Mesothelial cell of epicardium (in vitro differentiated cells): ENCODE measurements around the gene TNFRSF25. TPM values are rescaled to one million over a fixed set of nuclear protein-coding genes. Genes with fewer than 3 reads are reported as not detected.
A peak's percentile ranks its signal among the peaks of the same experiment; 100 is the strongest.

Experiments
- DNase-seq, 2 experiments: peaks; one replicate each; pipeline ENCODE4 v3.0.0; 2021; ENCODE audit warnings: low spot score in 2 of 2; ENCODE audit not compliant: unreplicated experiment in 2 of 2
- H3K27ac Mint-ChIP-seq: 2 replicates; pipeline ENCODE4 v1.8.0; 2021; ENCODE audit warnings: mixed read lengths
- H3K27me3 Mint-ChIP-seq: 2 replicates; pipeline ENCODE4 v1.8.0; 2021; ENCODE audit warnings: low read depth, mixed read lengths
- H3K36me3 Mint-ChIP-seq: 2 replicates; pipeline ENCODE4 v1.8.0; 2021; ENCODE audit warnings: mixed read lengths
- H3K4me1 Mint-ChIP-seq: 2 replicates; pipeline ENCODE4 v1.8.0; 2021; ENCODE audit warnings: mixed read lengths
- H3K4me3 Mint-ChIP-seq: 2 replicates; pipeline ENCODE4 v1.8.0; 2021; ENCODE audit warnings: mild to moderate bottlenecking, moderate library complexity, mixed read lengths
- H3K9me3 Mint-ChIP-seq: 2 replicates; pipeline ENCODE4 v1.8.0; 2021; ENCODE audit warnings: mixed read lengths
- CTCF ChIP-seq: fragments of 200-600 bp; sonication (generic); IDR thresholded peaks from one replicate; pipeline ENCODE4 v1.5.0; 2021; ENCODE audit warnings: antibody characterized with exemption; ENCODE audit not compliant: unreplicated experiment
- total RNA-seq: library from RNA; stranded (reverse); gene quantifications from 3 replicates; pipeline ENCODE4 v1.2.1, GENCODE V29; 2021

Gene TNFRSF25
- total RNA-seq, 1 donor from 2014 or later = 41.6 TPM

GRCh38 chr1:6423321-6423999, 42.5 kb downstream of the TNFRSF25 start:
- peaks cover 89% of the 10 kb centered on the region for H3K27me3 Mint-ChIP-seq
- peak; percentile 81 for TF ChIP-seq CTCF
- H3K4me1 Mint-ChIP-seq = peaks cover 5% of the 10 kb centered on the region
- no peaks in the 10 kb centered on the region for H3K36me3 Mint-ChIP-seq
- no peaks in the 10 kb centered on the region for H3K9me3 Mint-ChIP-seq
- H3K4me3 Mint-ChIP-seq = no peak overlapping the region
- H3K27ac Mint-ChIP-seq = no peak overlapping the region
- DNase-seq = peak in 1 of 2 experiments; percentile 77

- no peak overlapping the region for H3K27ac Mint-ChIP-seq
- TF ChIP-seq CTCF = no peak
- no peak for DNase-seq
- peaks cover 5% of the 10 kb centered on the region for H3K4me1 Mint-ChIP-seq
- peaks cover 89% of the 10 kb centered on the region for H3K27me3 Mint-ChIP-seq
- H3K4me3 Mint-ChIP-seq = no peak overlapping the region
- H3K9me3 Mint-ChIP-seq = no peaks in the 10 kb centered on the region
- H3K36me3 Mint-ChIP-seq = no peaks in the 10 kb centered on the region
Measured at GRCh38 chr1:6421266-6421665, 44.7 kb downstream of the TNFRSF25 start.

- no peak for DNase-seq
- H3K27me3 Mint-ChIP-seq = peaks cover 89% of the 10 kb centered on the region
- H3K4me1 Mint-ChIP-seq = peaks cover 7% of the 10 kb centered on the region
- no peak for TF ChIP-seq CTCF
- no peaks in the 10 kb centered on the region for H3K9me3 Mint-ChIP-seq
- no peaks in the 10 kb centered on the region for H3K36me3 Mint-ChIP-seq
- no peak overlapping the region for H3K27ac Mint-ChIP-seq
- peak overlapping the region; percentile 15 for H3K4me3 Mint-ChIP-seq
Measured at GRCh38 chr1:6420454-6421042, 45.4 kb downstream of the TNFRSF25 start.

- Mint-ChIP-seq H3K9me3 (no peaks in the 10 kb centered on the region), H3K4me1 (peaks cover 13% of the 10 kb centered on the region), H3K27ac (no peak within 1 kb of the TSS), H3K36me3 (no peaks in the 10 kb centered on the region), H3K27me3 (peaks cover 90% of the 10 kb centered on the region), H3K4me3 (peak within 1 kb of the TSS; percentile 26)
- TF ChIP-seq CTCF = no peak
- no peak for DNase-seq
Measured at GRCh38 chr1:6419804-6420453, 46.0 kb downstream of the TNFRSF25 start, which contains the start of gene HES2. TSS of gene HES2 (minus strand) at chr1:6419919. CDS start at chr1:6419820, 99 bp downstream.

GRCh38 chr1:6419397-6419803, 46.6 kb downstream of the TNFRSF25 start:
- peaks cover 94% of the 10 kb centered on the region for H3K27me3 Mint-ChIP-seq
- H3K4me3 Mint-ChIP-seq = no peak overlapping the region
- no peaks in the 10 kb centered on the region for H3K36me3 Mint-ChIP-seq
- no peaks in the 10 kb centered on the region for H3K9me3 Mint-ChIP-seq
- no peak for TF ChIP-seq CTCF
- H3K4me1 Mint-ChIP-seq = peaks cover 18% of the 10 kb centered on the region
- no peak for DNase-seq
- H3K27ac Mint-ChIP-seq = no peak overlapping the region
